Fibroblast of the conjunctiva (primary cell): ENCODE data around the gene SDE2.
"Not testable (repeated sequence)": the region's sequence is repeated elsewhere in the genome, so short reads cannot be mapped to it uniquely, and the experiment has no call there.

Experiments used
- DNase-seq: peaks from one replicate; pipeline ENCODE4 v3.0.0-alpha.2; 2010; ENCODE audit warnings: low read depth

The SDE2 gene

GRCh38 chr1:226006686-226007085 is 7.5 kb upstream of the SDE2 start:
- no peak for DNase-seq

- no peak for DNase-seq
Observed at GRCh38 chr1:226004396-226004795, 5.3 kb upstream of the SDE2 start.

- no peak for DNase-seq
Observed at GRCh38 chr1:226003502-226004170, 4.5 kb upstream of the SDE2 start.

- no peak for DNase-seq
Observed at GRCh38 chr1:226002667-226003501, 3.7 kb upstream of the SDE2 start.

- DNase-seq = no peak
Observed at GRCh38 chr1:226001963-226002666, 3.0 kb upstream of the SDE2 start.

- DNase-seq = no peak
Observed at GRCh38 chr1:226001088-226001487, 1.9 kb upstream of the SDE2 start.

GRCh38 chr1:226000493-226001081 is 1.4 kb upstream of the SDE2 start:
- DNase-seq = not testable (repeated sequence)

GRCh38 chr1:225999912-226000337 is 782 bp upstream of the SDE2 start:
- DNase-seq = no peak

- DNase-seq = no peak
Observed at GRCh38 chr1:225998560-225999226, 450 bp downstream of the SDE2 start.

- DNase-seq = no peak
Observed at GRCh38 chr1:225996946-225997545, 2.1 kb downstream of the SDE2 start.

- no peak for DNase-seq
Observed at GRCh38 chr1:225995919-225996864, 3.0 kb downstream of the SDE2 start.

GRCh38 chr1:225990705-225991464 is 8.3 kb downstream of the SDE2 start:
- DNase-seq = no peak

GRCh38 chr1:225987491-225988316 is 11.4 kb downstream of the SDE2 start:
- peak; percentile 60 for DNase-seq

GRCh38 chr1:225981714-225982113 is 17.4 kb downstream of the SDE2 start:
- no peak for DNase-seq

- DNase-seq = no peak
Observed at GRCh38 chr1:225980005-225980836, 18.9 kb downstream of the SDE2 start.

GRCh38 chr1:225979421-225979820 is 19.7 kb downstream of the SDE2 start:
- no peak for DNase-seq

GRCh38 chr1:225977937-225978748 is 21.0 kb downstream of the SDE2 start:
- no peak for DNase-seq
